K562 treated with DMSO at 1 percent for 48 hours (cell line): ENCODE results near the gene TMEM218. TPM values are rescaled to one million over a fixed set of nuclear protein-coding genes. Genes with fewer than 3 reads are reported as not detected.

Source experiments
- total RNA-seq: library from RNA; unstranded; fragments of 300-600 nt; gene quantifications from 2 replicates; pipeline ENCODE4 v1.2.3, GENCODE V29; 2022; ENCODE audit warnings: low replicate concordance; ENCODE audit errors: extremely low read depth

Gene TMEM218
- total RNA-seq = not detected in 2 replicates

GRCh38 chr11:125111343-125112207 is at the start of gene TMEM218:
Gene TMEM218, minus strand, starts transcription at chr11:125111626. Its CDS starts 9,385 bp downstream, at chr11:125102241.

GRCh38 chr11:125062931-125063428 is 48.4 kb downstream of the TMEM218 start, which contains the start of gene SLC37A2:
Gene SLC37A2, plus strand, starts transcription at chr11:125063305. Its CDS starts 63 bp downstream, at chr11:125063368.

Other genes with a start within 250 kb of the TMEM218 start
- gene ROBO3, start 246.2 kb downstream of the TMEM218 start, total RNA-seq = not detected in 2 replicates
- not detected in 2 replicates for gene ROBO4, start 213.8 kb downstream of the TMEM218 start, total RNA-seq
- not detected in 2 replicates for gene HEPN1, start 192.4 kb downstream of the TMEM218 start, total RNA-seq
- not detected in 2 replicates for gene HEPACAM, start 175.6 kb downstream of the TMEM218 start, total RNA-seq
- gene CCDC15, start 157.4 kb downstream of the TMEM218 start, total RNA-seq = not detected in 2 replicates
- not detected in 2 replicates for gene SLC37A2, start 48.3 kb downstream of the TMEM218 start, total RNA-seq
- not detected in 2 replicates for gene PKNOX2, start 53.1 kb upstream of the TMEM218 start, total RNA-seq